Ishikawa (cell line): ENCODE data around the gene DDX41.

ENCODE experiments used
- CEBPB ChIP-seq: IDR thresholded peaks from 2 replicates; pipeline ENCODE4 v1.6.1; 2012
- CREB1 ChIP-seq: IDR thresholded peaks from 2 replicates; pipeline ENCODE4 v1.6.1; 2012; ENCODE audit warnings: low read depth
- EGR1 ChIP-seq: IDR thresholded peaks from 2 replicates; pipeline ENCODE4 v1.6.1; 2012
- EP300 ChIP-seq: IDR thresholded peaks from 2 replicates; pipeline ENCODE4 v1.6.1; 2012; ENCODE audit warnings: borderline replicate concordance
- FOXM1 ChIP-seq: IDR thresholded peaks from 2 replicates; pipeline ENCODE4 v1.6.1; 2012; ENCODE audit warnings: low read depth, borderline replicate concordance
- MAX ChIP-seq: IDR thresholded peaks from 2 replicates; pipeline ENCODE4 v1.6.1; 2012
- NFIC ChIP-seq: IDR thresholded peaks from 2 replicates; pipeline ENCODE4 v1.6.1; 2012
- RAD21 ChIP-seq: IDR thresholded peaks from 2 replicates; pipeline ENCODE4 v1.6.1; 2012; ENCODE audit warnings: low read depth
- REST ChIP-seq: IDR thresholded peaks from 2 replicates; pipeline ENCODE4 v1.6.1; 2012; ENCODE audit warnings: low read depth, mild to moderate bottlenecking
- TAF1 ChIP-seq: IDR thresholded peaks from 2 replicates; pipeline ENCODE4 v1.6.1; 2012; ENCODE audit warnings: low read depth, mild to moderate bottlenecking
- TCF12 ChIP-seq: IDR thresholded peaks from 2 replicates; pipeline ENCODE4 v1.6.1; 2012; ENCODE audit warnings: low read depth
- TEAD4 ChIP-seq: IDR thresholded peaks from 2 replicates; pipeline ENCODE4 v1.6.1; 2012
- USF1 ChIP-seq: IDR thresholded peaks from 2 replicates; pipeline ENCODE4 v1.6.1; 2012
- YY1 ChIP-seq: IDR thresholded peaks from 2 replicates; pipeline ENCODE4 v1.6.1; 2012; ENCODE audit warnings: low read depth
- ZBTB7A ChIP-seq: IDR thresholded peaks from 2 replicates; pipeline ENCODE4 v1.6.1; 2012; ENCODE audit warnings: low read depth

Gene DDX41

GRCh38 chr5:177493795-177494345 is 22.9 kb downstream of the DDX41 start:
- TF ChIP-seq CEBPB (no peak), REST (no peak), MAX (no peak), RAD21 (no peak), USF1 (no peak), YY1 (no peak), TCF12 (no peak), NFIC (no peak), CREB1 (no peak), FOXM1 (no peak), EP300 (no peak), TEAD4 (no peak), TAF1 (no peak), ZBTB7A (no peak), EGR1 (no peak)

- TF ChIP-seq REST = no peak
- TF ChIP-seq CREB1 = no peak
- TF ChIP-seq EGR1 = no peak
- no peak for TF ChIP-seq YY1
- TF ChIP-seq TAF1 = no peak
- no peak for TF ChIP-seq MAX
- no peak for TF ChIP-seq ZBTB7A
- no peak for TF ChIP-seq FOXM1
- TF ChIP-seq USF1 = no peak
- TF ChIP-seq CEBPB = no peak
- no peak for TF ChIP-seq EP300
- no peak for TF ChIP-seq NFIC
- TF ChIP-seq TCF12 = no peak
- no peak for TF ChIP-seq RAD21
These were observed 23.9 kb downstream of the DDX41 start for GRCh38 chr5:177492841-177493240.

- TF ChIP-seq CREB1 = no peak
- TF ChIP-seq RAD21 = no peak
- TF ChIP-seq CEBPB = no peak
- no peak for TF ChIP-seq ZBTB7A
- TF ChIP-seq MAX = no peak
- TF ChIP-seq REST = no peak
- no peak for TF ChIP-seq FOXM1
These were observed 24.6 kb downstream of the DDX41 start for GRCh38 chr5:177491983-177492746.
